Hippocampal formation (tissue), 2 donors: ENCODE data around the gene RABGAP1.

Experiments used
- DNase-seq, 2 donors: peaks; one replicate each; lab custom pipeline; 2025; lab: John Stamatoyannopoulos, UW

The RABGAP1 gene

DNA sequence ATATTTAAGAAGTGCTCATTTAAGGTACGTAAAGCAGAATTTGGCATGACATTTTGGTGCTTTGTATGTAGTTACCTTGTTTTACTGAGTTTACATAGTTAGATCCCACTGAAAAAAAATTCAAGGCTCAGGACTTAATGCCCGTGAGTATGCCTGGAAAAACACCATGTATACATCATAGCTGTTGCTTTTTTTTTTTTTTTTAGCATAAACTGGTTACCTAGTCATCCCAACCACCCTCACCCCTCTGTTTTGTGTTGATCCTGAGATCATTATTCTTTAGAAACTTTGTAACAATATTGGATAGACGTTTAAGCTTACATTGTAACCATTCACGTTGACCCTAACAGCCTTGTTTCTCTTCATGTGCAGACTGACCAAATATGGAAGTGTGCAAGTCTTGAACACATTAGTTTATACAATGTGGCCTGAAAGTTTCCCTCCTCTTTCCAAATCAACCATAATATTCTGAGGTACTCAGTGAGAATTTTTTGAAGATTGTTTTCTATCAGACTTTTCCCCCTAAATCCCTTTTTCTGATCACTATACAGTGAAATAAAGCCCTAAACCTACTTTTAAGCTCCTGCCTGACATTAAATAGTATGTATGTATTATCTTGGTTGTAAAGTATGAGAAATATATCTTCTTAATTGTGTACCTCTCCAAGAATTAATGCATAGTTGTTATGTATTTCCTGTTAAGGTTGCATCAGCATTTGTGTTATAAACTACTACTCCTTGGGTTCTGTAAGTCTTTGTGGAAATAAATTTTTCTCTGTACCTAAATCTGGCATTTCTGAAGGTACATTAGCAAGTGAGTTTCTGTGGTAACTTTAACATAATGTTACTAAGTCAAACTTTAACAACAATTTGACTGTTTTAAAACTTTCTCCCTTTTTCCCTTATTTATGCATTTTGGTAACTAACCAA is 4.4 kb downstream of the RABGAP1 start:
- no peak for DNase-seq

- no peak for DNase-seq
Measured at GRCh38 chr9:122946461-122947005, 5.7 kb downstream of the RABGAP1 start.

- DNase-seq = no peak
Measured at GRCh38 chr9:122948313-122948712, 7.5 kb downstream of the RABGAP1 start.

- DNase-seq = peak in 1 of 2 donors; percentile 38
Measured at GRCh38 chr9:122949696-122950095, 8.9 kb downstream of the RABGAP1 start.

GRCh38 chr9:122950263-122950662 is 9.4 kb downstream of the RABGAP1 start:
- DNase-seq = no peak

DNA sequence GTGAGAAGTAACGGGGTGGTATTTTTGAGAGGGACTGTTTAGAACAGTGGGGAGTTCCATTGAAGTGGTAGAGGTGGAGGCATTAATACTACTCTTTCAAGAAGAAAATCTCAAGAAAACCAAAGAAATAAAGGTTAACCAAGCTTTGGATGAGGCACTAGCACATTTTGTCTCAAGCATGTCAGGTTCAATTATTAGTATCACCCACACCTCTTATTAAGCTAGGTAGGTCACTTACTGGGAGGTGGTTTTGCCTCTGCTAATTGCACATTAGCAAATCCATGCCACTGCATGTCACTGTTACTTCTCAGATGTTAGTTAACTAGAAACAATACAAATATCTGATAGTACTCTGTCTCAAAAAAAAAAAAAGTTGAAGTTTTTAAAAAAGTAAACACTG is 10.2 kb downstream of the RABGAP1 start:
- DNase-seq = no peak

DNA sequence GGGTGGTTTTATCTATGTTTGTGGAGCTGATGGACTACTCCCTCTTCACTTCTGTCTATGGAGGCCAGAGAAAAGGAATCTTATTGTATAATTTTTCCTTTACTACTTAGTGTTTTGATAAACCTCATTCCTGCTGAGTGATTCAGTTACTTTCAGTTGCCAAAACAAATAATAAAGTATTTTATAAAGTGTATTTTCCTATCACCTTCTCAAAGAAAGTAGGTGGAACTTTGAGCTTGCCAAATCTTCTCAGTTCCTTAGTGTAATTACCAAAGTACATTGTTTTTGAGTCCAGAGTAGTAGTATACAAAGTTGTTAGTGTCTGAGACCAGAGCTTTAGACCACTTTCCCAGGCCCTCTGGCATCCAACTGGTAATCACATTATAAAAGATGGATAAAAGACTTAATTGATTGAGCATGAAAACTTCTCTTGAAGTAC is 13.5 kb downstream of the RABGAP1 start:
- DNase-seq = no peak

DNA sequence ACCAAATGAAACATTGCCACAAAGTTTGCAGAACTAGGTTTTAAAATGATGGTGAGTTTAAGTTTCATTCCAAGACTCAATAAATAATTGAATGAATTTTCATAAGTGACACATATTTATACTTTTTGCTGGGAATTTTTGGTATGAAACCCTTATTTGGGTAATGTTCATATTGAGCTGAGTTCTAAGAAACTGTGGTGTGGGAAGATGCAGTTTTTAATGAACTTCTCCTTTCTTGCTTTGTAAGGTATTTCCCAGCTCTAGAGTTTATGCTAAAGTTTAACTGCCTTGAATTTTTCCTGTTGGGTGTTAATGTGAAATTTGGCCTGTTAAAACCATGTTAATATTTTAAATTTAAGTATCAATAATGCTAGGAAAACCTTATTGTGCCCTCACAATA is 15.1 kb downstream of the RABGAP1 start:
- no peak for DNase-seq

DNA sequence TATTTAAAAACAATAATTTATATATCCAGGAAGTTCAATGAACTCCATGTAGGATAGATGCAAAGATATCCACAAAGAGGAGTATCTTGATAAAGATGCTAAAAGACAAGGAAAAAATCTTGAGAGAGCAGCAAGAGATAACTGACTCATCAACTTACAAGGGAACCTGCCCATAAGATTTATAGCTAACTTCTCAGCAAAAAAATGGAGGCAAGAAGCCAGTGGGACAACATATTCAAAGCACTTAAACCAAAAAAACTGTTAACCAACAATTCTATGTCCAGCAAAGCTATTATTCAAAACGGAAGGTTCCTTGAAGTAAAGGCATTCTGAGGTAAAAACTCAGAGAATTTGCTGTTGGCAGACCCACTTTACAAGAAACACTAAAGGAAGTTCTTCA is 20.3 kb downstream of the RABGAP1 start:
- no peak for DNase-seq

GRCh38 chr9:122975196-122975595 is 34.4 kb downstream of the RABGAP1 start:
- DNase-seq = no peak

GRCh38 chr9:122978601-122979000 is 37.8 kb downstream of the RABGAP1 start:
- DNase-seq = no peak

DNA sequence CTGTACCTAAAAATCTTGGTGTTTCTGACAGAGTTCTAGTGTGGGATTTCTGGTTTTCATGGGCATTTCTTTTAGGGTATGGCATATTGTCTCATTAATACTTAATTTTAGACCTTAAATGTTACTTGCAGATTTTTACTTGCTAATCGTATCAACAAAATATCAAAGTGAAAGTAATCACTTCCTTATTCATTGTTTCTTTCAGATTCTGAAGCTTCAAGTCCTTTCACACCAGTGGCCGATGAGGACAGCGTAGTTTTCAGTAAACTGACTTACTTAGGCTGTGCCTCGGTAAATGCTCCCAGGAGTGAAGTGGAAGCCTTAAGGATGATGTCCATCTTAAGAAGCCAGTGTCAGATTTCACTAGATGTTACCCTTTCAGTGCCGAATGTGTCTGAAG is 45.2 kb downstream of the RABGAP1 start:
- no peak for DNase-seq

GRCh38 chr9:122988141-122988540 is 47.3 kb downstream of the RABGAP1 start:
- DNase-seq = no peak

- no peak for DNase-seq
Measured at GRCh38 chr9:122988920-122989621, 48.3 kb downstream of the RABGAP1 start.

- DNase-seq = peak in 1 of 2 donors; percentile 47
Measured at GRCh38 chr9:122991370-122991830, 50.6 kb downstream of the RABGAP1 start.

DNA sequence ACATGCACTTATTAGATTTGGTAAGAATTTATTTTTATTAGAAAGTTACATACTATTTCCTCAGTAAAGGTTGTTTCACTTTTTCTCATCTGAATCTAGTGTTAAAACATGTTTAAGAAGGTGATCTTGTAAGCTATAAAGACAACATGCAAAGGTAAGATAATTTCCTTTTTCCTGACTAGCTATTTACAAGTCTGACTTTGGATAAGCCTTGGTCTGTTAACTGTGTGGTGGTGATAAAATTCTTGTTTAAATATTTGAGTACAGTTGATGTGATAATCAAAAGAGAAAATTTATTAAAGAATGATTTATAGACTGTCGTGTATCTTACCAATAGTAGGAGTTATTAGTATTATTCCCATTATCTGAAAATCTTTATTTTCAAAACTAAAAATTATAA is 55.8 kb downstream of the RABGAP1 start:
- no peak for DNase-seq

DNA sequence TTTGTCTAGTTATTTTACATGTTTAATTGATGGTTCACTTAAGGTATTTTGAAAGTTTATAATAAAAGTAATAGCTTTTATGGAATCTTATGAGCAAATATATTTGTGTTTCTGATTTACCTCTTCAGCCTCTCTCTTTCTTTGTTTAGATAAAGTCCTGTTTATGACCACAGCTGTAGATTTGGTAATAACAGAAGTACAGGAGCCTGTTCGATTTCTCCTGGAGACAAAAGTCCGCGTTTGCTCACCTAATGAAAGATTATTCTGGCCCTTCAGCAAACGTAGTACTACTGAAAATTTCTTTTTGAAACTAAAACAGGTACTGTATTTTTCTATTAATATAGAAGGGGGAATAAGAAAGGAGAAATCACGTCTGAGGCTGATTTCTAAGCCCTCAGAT is 57.6 kb downstream of the RABGAP1 start:
- no peak for DNase-seq

DNA sequence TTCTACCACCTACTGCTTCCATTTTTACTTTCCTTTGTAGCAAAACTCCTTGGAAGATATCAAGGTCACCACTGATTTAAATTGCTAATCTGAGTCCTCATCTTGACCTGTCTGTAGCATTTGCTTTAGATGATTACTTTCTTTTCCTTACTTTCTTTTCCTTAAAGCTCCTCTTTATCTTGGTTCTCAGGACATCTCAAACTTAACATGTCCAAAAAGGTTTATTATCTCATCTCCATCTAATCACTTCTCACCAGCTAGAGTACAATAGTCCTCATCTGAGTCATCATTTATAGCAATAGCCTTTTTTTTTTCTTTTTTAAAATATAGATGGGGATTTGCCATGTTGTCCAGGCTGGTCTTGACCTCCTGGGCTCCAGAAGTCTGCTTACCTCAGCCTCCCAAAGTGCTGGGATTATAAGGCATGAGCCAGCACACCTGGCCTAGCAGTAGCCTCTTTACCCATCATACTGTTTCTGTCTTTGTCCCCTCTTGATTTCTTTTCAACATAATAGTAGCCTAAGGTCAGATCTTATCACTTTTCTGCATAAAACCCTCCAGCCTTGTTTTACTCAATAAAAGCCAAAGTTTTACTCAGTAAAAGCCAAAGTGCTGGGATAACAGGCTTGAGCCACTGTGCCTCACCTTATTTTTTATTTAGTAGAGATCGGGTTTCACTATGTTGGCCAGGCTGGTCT is 59.7 kb downstream of the RABGAP1 start:
- no peak for DNase-seq

DNA sequence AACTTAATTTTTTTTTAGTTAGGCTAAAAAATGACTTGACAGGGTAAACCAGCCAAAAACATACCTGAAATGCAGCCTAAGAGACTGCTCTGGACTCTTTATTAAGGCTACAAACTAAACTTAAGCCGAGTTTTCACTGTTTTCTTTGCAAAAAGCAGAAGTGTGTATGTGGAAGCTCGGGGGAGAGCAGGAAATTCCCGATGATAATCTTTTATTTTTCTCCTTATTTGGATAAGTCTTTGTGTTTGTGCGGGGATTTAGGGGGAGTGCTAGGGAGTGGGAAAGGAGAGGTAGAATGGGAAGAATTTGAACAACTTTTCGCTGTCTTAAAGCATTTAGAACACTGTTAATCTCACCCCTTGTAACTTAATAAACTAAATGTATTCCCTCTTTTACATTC is 61.9 kb downstream of the RABGAP1 start:
- no peak for DNase-seq

GRCh38 chr9:123003466-123003865 is 62.6 kb downstream of the RABGAP1 start:
- DNase-seq = no peak

- DNase-seq = no peak
Measured at GRCh38 chr9:123005964-123006363, 65.1 kb downstream of the RABGAP1 start.

GRCh38 chr9:123007269-123007668 is 66.4 kb downstream of the RABGAP1 start:
- DNase-seq = no peak
